Neural cell (in vitro differentiated cells): ENCODE data around the gene TMEM61.
A peak's percentile ranks its signal among the peaks of the same experiment; 100 is the strongest.

Experiments used
- CTCF ChIP-seq: fragments of 450-650 bp; IDR thresholded peaks from 2 replicates; pipeline ENCODE4 v1.5.1; 2014; ENCODE audit warnings: antibody characterized with exemption, mild to moderate bottlenecking, moderate library complexity; ENCODE audit not compliant: poor library complexity, severe bottlenecking
- TF ChIP-seq, protein P1 (sequence below): IDR thresholded peaks from 2 replicates; pipeline ENCODE4 v1.6.1; 2012; ENCODE audit warnings: borderline replicate concordance

- TF ChIP-seq CTCF, result peak; percentile 70
- TF ChIP-seq, protein P1, sequence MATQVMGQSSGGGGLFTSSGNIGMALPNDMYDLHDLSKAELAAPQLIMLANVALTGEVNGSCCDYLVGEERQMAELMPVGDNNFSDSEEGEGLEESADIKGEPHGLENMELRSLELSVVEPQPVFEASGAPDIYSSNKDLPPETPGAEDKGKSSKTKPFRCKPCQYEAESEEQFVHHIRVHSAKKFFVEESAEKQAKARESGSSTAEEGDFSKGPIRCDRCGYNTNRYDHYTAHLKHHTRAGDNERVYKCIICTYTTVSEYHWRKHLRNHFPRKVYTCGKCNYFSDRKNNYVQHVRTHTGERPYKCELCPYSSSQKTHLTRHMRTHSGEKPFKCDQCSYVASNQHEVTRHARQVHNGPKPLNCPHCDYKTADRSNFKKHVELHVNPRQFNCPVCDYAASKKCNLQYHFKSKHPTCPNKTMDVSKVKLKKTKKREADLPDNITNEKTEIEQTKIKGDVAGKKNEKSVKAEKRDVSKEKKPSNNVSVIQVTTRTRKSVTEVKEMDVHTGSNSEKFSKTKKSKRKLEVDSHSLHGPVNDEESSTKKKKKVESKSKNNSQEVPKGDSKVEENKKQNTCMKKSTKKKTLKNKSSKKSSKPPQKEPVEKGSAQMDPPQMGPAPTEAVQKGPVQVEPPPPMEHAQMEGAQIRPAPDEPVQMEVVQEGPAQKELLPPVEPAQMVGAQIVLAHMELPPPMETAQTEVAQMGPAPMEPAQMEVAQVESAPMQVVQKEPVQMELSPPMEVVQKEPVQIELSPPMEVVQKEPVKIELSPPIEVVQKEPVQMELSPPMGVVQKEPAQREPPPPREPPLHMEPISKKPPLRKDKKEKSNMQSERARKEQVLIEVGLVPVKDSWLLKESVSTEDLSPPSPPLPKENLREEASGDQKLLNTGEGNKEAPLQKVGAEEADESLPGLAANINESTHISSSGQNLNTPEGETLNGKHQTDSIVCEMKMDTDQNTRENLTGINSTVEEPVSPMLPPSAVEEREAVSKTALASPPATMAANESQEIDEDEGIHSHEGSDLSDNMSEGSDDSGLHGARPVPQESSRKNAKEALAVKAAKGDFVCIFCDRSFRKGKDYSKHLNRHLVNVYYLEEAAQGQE, result no peak
Measured at GRCh38 chr1:54944610-54945392, 35.6 kb upstream of the TMEM61 start.
